Measurements from ENCODE around the gene VTI1A. TPM values are rescaled to one million over a fixed set of nuclear protein-coding genes. Genes with fewer than 3 reads are reported as not detected.

VTI1A gene
- total RNA-seq, 1 experiment from 2014 or later, result 22.0 TPM

DNA sequence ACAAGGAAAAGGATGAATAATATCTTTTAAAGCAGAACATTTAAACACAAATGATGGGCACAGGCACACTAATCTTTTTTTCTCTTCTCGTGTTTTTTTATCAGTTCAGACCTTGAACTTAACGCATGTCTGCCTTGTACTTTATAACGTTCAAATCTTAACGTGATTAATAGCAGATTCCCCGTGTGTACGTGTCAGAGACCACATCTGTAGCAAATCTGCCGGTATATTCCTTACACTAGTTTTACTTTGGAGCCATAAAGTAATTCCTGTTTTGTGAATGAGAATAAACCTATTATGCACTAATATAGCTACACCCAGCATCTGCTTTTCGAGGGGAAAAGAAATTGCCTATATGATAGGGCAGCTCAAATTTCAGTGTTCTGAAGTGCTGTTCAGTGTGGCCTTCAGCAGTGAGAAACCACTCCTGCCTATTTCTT, 337.0 kb downstream of the VTI1A start:
- Histone ChIP-seq H3T11ph (ENCODE audit: low read length) (no peak overlapping the region), H3K79me1 (ENCODE audit: insufficient read depth, low read depth, low read length, poor library complexity, severe bottlenecking) (no peaks in the 10 kb centered on the region), H3K9ac (ENCODE audit: extremely low read depth, insufficient read length, low read length) (no peak overlapping the region), H3K4me2 (ENCODE audit: insufficient read depth, insufficient read length, low read length) (no peak overlapping the region), H3K27me3 (ENCODE audit: insufficient read depth, low read length) (no peaks in the 10 kb centered on the region), H2BK120ac (ENCODE audit: low read depth, low read length, poor library complexity, severe bottlenecking) (no peak overlapping the region), H4K5ac (ENCODE audit: insufficient read length, low read depth, low read length) (no peak overlapping the region), H2BK12ac (ENCODE audit: insufficient read length, low read depth, low read length) (no peak overlapping the region), H3K18ac (ENCODE audit: insufficient read length, low read depth, low read length) (no peak overlapping the region), H3K9me3 (ENCODE audit: control insufficient read depth, low read depth, low read length) (no peaks in the 10 kb centered on the region), H2BK5ac (ENCODE audit: insufficient read length, low read length) (no peak overlapping the region), H2AK5ac (ENCODE audit: insufficient read length, low read length) (no peak overlapping the region), H4K20me1 (ENCODE audit: control insufficient read depth, insufficient read depth, insufficient read length) (no peaks in the 10 kb centered on the region), H3K27ac (ENCODE audit: insufficient read length, low read depth, low read length) (no peak overlapping the region), H3K56ac (ENCODE audit: insufficient read length, low read depth, low read length) (no peak overlapping the region), H3K14ac (ENCODE audit: insufficient read depth, low read length) (no peak overlapping the region), H3K23ac (ENCODE audit: insufficient read length, low read depth, low read length) (no peak overlapping the region), H2AFZ (ENCODE audit: low read length) (no peak overlapping the region), H3K4ac (ENCODE audit: low read depth, low read length) (no peak overlapping the region), H3K4me1 (ENCODE audit: insufficient read depth, low read length) (no peaks in the 10 kb centered on the region), H2BK15ac (ENCODE audit: low read depth, low read length) (no peak overlapping the region), H2BK20ac (ENCODE audit: low read depth, low read length, poor library complexity, severe bottlenecking) (no peak overlapping the region), H3K23me2 (ENCODE audit: insufficient read length, low read depth, low read length, poor library complexity, severe bottlenecking) (no peaks in the 10 kb centered on the region), H4K8ac (replicated peaks; ENCODE audit: insufficient read length, low read depth, low read length) (no peak overlapping the region), H3K79me2 (ENCODE audit: insufficient read depth, low read length) (no peaks in the 10 kb centered on the region), H4K91ac (ENCODE audit: insufficient read length, low read depth, low read length) (no peak overlapping the region)
- Mint-ChIP-seq H3K4me3 (no peak overlapping the region), H3K4me1 (peaks cover 0 to 9% of the 10 kb centered on the region in 2 experiments; a peak in 3 of 4 replicates), H3K36me3 (ENCODE audit: insufficient read depth in 1 of 3, low read depth in 3 of 3) (peaks cover 0 to 3% (median 1%) of the 10 kb centered on the region in 3 experiments; a peak in 2 of 7 replicates), H3K9me3 (no peaks in the 10 kb centered on the region), H3K27ac (no peak overlapping the region), H3K27me3 (ENCODE audit: low read depth) (no peaks in the 10 kb centered on the region)
- TF ChIP-seq, protein P1, sequence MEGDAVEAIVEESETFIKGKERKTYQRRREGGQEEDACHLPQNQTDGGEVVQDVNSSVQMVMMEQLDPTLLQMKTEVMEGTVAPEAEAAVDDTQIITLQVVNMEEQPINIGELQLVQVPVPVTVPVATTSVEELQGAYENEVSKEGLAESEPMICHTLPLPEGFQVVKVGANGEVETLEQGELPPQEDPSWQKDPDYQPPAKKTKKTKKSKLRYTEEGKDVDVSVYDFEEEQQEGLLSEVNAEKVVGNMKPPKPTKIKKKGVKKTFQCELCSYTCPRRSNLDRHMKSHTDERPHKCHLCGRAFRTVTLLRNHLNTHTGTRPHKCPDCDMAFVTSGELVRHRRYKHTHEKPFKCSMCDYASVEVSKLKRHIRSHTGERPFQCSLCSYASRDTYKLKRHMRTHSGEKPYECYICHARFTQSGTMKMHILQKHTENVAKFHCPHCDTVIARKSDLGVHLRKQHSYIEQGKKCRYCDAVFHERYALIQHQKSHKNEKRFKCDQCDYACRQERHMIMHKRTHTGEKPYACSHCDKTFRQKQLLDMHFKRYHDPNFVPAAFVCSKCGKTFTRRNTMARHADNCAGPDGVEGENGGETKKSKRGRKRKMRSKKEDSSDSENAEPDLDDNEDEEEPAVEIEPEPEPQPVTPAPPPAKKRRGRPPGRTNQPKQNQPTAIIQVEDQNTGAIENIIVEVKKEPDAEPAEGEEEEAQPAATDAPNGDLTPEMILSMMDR (conservative IDR thresholded peaks at IDR 0.05), result no peak
- DNase-seq, result no peak
- no CpG with 5 or more reads among the region's 8 CpGs for WGBS (ENCODE audit: extremely low coverage, insufficient read length, low lambda C conversion rate)

Measured in H9 (cell line).